Cardiac septum (tissue), 1 donor: ENCODE measurements around the gene NR2C2. TPM values are rescaled to one million over a fixed set of nuclear protein-coding genes. Genes with fewer than 3 reads are reported as not detected.
A peak's percentile ranks its signal among the peaks of the same experiment; 100 is the strongest.

Experiments used
- DNase-seq: peaks from one replicate; pipeline ENCODE4 v3.0.0-alpha.2; 2020; ENCODE audit warnings: low spot score
- intact Hi-C: fragments of 100-400 bp; cut with DNase I; formaldehyde crosslinking; loops from one replicate; pipeline ENCODE4 v1.14.0; 2022
- total RNA-seq: library from RNA; stranded (reverse); fragmentation: NEBNext Ultra II Directional; extraction: Animal tissue kit (Norgen Biotek cat#: 25700); gene quantifications from one replicate; pipeline ENCODE4 v1.2.1, GENCODE V29; 2021
- donor health status: DM: no; HTN: no; CAD: no.

The NR2C2 gene
- total RNA-seq, 1 donor from 2014 or later: 32.7 TPM

DNA sequence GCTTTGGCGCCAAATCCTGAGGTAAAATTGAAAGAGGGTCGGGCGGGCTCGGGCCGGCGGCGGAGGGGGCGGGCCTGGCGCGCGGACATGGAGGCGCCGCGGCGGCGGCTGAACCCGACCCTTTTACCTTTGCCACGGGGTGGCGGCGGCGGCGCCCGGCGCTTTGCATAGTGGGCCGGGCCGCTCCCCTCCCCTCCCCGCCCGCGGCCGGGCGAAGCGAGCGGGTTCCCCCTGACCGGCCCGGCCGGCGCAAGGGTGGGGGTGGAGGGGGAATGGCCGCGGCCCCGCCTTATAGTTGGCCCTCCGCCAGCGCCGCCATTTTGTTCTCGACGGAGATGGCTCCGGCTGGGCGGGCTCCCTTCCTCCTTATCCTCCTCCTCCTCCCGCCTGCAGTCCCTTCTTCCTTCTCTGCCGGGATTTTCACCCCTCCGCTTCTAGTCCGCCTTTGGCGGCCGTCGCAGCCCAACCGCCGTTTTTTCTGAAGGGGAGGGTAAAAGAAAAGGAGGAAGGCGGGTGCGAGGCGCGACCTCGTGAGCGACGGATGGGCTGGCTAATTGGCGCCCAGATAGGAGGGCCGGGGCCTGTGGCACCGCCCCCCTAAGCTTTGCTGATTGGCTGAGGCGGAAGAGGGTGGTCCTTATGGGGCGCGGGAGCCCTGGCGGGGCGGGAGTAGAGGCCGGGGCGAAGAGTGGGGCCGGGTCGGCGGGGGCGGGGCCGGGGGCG, 664 bp downstream of the NR2C2 start:
- DNase-seq: peak; percentile 99
- intact Hi-C loops: loop anchor here (2.0 to 5.0 kb wide), 2 partner anchors 44 to 117 kb away; partner anchors contain the start of gene MRPS25

DNA sequence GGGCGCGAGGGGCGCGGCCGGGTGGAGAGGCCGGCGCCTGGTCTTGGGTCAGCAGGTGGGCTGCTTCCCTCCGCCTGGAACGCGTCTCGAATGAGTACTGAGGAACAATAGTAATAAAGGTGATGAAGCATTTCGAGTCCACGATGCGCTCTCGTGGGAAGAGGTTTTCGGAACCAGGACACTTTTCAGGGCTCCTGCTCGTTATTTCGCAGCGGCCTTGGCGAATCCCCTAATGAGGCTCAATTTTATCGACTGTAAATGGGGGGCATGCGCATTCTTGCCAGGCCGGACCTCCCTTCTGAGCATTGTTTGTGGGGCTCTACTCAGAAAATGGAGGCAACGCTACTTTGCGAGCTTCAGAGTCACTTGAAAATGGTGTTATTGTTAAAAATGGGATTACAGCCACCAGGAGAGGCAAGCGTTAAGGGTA, 1.2 kb downstream of the NR2C2 start:
- intact Hi-C loops: loop anchor here (5.0 kb wide), 1 partner anchor 44 kb away; no protein-coding TSS in a partner anchor

DNA sequence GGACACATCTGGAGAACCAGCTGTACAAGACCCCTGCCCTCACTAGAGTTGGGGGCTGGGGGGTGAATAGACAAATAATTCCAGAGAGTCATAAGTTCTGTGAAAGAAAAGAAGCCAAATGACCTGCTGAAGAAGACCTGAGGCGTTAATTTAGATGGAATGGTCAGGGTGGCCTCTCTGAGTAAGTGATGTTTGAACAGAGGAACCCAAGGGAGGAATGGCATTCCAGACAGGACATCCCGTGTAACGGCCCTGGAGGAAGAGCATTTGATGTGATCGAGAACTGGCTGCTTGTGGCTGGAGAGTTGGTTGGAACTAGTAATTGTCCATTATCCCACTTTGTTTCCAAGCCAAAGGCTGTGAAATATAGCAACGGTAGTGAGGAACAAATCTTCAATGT, 1.7 kb downstream of the NR2C2 start:
- no peak for DNase-seq
- intact Hi-C loops: loop anchor here (5.0 kb wide), 1 partner anchor 43 kb away; no protein-coding TSS in a partner anchor

More for the DNA sequence above, 1.2 kb downstream of the NR2C2 start:
- no peak for DNase-seq

DNA sequence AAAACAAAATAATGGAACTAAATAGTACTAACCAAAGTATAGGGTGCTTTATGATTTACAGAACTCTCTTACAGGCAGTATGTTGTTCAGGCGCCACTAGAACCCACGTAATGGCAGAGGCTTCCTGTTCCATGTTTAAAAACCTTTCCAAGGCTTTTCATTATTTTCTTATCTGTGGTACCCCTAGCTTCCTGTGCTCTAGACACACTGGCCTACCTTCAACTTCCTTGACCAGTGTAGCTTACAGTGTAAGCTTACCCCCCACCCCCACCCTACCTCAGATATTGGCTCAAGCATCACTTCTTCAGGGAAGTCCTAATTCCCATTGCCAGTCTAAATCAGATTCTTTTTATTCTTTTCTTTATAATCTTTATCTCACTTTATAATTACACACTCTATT, 2.9 kb downstream of the NR2C2 start:
- DNase-seq: no peak
- intact Hi-C loops: no loop called here

DNA sequence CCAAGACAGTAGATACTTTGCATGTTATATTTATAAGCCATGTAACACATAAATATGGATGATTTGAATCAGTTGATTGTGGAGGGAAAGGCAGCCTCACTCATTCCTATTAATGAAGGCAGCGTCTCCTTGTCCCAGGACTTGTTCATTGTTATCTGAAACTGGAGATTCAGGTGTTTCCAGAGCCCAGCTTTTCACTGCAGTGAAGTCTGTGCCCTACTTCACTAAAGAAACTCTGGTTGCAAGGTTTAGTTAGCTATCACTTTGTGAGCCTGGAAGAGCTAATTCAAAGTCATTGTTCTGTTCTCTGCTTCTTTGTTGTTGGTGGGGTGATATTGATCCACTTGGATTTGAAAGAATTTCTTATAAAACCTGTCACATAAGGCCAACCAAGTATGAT, 9.8 kb downstream of the NR2C2 start:
- DNase-seq: no peak
- intact Hi-C loops: no loop called here

DNA sequence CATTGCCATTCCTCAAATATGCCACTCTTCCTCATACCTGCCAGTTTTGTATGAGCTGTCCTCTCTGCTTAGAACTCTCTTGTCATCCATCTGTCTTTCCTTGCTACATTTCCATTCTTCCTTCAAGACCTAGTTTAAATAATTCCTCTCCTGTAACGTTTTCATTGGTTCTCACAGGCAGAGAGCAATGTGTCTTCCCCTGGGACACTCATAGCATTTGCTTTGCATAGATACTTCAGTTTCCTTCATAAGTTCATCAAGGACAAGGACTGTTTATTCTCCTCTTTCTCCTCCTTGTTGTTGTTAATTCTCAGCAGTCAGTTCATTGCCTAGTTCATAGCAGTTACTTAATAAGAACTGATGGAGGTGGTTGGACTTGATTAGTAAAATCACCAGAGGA, 10.5 kb downstream of the NR2C2 start:
- DNase-seq: no peak
- intact Hi-C loops: no loop called here

DNA sequence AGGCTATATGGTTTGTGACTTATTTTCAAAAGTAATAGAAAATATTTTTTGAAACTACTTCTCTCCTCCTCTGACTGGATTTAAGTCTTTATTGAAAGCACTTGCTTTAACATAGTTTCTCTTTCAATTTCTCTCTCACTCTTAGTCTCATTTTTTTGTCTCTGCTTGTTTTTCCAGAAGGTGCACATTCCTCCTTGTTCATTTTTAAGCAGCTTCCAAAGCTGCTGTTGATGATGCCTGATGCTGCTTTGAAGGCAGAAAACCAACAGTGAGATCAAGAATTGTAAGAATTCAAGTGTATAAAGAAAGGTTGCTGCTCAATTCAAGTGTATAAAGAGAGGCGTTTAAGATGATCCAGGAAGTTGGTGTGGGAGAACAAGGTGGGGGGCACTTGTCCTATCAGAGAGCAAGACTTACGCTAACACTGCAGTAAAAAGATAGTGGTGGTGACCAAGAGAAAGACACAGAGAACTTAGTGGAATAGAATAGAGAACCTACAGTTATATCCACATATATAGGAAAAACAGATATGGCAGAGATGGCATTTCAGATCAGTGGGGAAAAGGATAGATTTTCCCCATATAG, 12.1 kb downstream of the NR2C2 start:
- no peak for DNase-seq
- intact Hi-C loops: no loop called here

DNA sequence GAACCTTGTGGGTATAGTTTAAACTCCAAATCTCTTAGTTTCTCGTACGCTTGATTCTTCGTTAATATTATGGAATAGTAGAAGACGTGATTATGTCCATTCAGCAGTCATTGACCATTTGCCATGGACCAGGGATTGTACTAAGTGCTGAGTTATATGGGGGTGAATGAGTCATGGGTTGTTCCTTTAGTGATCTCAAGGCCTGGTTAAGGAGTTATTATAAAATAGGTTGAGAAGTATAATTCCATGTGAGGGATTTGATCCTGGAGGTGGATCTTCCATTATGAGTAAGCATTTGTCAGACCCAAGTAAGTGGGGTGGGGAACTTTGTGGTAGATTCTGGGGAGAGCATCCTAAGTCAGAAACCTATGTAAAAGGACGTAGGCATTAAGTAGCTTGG, 15.4 kb downstream of the NR2C2 start:
- no peak for DNase-seq
- intact Hi-C loops: no loop called here

DNA sequence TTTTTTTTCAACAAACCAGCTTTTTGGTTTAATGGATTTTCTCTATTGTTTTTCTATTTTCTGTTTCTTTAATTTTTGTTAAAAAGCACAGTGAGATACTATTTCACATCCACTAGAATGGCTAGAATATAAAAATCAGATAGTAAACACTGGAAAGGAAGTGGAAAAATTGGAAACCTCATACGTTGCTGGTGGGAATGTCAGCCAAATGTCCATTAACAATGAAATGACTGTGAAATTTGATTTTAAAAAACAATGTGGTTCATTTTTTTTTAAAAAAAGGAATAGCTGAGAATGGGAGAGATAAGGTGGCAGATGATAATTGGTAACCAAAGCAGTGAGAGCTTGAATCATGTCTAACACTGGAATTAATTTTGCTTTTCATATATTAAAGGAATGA, 19.9 kb downstream of the NR2C2 start:
- no peak for DNase-seq
- intact Hi-C loops: no loop called here

DNA sequence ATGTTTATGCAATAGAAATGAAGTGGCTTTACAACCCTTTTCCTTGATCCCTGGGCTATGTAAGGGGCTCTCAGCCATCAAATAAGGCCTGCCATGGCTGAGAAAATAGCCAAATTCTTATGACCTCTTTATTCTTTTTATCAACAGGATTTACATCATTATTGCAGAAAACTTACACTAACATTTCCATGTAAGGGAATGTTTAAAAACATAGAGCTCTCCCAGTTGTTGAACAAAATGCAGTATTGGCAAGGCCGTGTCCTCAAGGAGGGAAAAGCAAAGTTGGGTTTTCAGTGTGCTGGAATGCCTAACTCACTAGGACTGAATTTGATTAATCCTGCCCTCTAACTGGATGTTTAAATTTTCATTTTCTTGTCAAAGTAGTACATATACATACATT, 22.3 kb downstream of the NR2C2 start:
- DNase-seq: no peak
- intact Hi-C loops: no loop called here

DNA sequence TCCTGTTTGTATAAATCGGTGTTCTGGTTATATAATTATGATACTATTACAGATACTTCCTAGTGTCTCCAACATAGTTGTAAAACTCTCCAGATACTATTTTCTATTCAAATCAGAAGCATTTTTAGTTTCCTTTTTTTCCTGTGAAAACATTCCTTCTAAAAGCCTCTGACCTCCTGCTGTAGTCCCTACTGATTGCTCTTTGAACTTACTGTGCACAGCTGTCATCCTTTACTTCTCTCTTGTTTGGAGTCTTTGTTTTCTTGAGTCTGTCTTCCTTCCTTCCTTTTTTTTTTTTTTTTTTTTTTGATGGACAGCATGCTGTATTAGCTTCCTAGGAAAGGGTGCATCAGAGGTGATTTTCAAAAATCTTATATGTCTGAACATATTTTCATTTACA, 28.9 kb downstream of the NR2C2 start:
- intact Hi-C loops: no loop called here
- DNase-seq: no peak

DNA sequence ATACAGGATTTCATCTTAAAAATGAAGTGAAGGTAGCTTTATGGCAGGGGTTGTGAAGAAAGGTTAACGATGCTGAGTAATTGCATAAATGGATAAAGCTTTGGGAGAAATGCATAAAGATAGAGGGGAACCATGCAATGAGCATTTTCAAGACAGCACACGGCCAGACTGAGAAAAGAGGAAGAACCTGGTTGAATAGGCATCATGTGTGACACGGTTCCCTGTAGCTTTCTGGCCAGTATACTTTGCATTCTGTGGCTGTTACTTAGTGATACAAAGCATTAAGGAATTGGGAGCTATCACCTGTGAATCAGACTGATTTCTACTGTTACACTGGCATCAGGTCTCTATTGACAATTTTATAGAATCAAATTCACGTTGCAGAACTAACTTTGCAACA, 33.3 kb downstream of the NR2C2 start:
- intact Hi-C loops: no loop called here
- DNase-seq: no peak

DNA sequence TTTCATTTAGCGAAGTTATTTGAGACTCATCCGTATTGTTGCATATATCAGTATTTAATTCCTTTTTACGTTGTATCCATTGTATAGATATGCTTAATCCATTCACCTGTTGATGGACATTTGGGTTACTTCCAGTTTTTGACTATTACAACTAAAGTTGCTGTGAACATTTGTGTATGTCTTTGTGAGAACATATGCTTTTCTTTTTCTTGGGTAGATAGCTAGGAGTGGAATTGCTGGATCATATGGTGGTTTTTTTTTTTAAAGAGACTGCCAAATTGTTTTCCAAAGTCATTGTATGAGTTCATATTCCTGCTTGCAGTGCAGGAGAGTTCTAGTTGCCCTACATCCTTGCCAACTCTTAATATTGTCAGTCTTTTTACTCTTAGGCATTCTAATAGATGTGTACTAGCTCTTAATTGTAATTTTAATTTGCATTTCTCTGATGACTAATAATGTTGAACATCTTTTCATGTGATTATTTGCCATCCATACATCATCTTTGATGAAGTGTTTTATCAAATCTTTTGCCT, 37.3 kb downstream of the NR2C2 start:
- DNase-seq: no peak
- intact Hi-C loops: no loop called here

DNA sequence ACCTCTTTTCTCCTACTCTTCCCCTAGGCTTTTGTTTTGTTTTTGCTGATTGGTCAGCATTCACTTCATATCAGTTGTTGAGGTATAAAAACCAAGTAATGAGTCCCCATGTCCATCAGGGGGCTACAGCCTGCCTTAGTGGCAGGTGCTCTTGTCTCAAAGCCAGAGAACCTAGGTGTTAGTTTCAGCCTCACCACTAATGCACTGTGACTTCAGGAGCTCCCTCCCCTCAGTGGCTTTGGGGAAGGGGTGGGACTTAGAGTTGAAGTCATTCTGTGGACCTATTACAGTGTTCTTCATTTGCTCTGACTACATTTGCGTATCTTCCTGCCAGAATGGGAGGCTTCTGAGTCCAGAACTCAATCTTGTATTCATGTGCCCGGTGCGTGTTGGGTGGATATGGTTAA, 41.6 kb downstream of the NR2C2 start:
- DNase-seq: no peak

DNA sequence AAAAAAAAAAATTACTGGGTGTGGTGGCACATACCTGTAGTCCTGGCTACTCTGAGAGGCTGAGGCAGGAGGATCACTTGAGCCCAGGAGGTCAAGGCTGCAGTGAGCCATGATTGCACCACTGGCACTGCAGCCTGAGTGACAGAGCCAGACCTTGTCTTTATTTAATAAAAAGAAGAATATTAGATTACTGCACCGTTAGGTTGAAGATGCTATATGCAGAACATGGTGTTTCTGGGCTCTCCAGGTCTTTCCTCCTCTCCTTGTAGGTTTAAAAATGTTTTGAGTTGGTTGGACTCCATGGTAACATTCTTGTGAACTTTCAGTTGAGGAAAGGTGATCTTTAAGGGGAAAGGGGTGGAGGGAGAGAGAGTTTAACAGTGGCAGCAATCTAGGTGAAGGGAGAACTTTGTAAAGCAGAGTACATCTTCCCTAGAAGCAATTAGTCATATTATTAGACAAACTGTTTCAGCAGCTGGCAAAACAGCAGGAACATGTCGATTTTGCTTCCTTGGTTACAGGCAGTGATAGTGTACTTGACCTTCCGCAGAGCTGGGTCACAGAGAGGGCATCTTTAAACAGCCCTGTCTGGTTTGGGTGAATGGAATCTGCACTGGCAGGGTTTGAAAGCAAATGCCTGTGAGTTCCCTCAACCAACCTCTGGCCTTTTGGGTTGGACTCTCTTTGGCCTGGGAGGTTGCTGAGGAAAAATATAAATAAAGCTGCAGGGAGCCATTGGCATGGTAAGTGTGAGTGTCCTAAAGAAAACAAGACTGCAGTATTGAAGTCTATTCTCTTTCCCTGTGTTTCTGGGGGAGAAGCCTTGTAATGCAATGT, 42.8 kb downstream of the NR2C2 start:
- no peak for DNase-seq
- intact Hi-C loops: loop anchor here (5.0 kb wide), 1 partner anchor 43 kb away; the partner anchor contains the start of gene NR2C2

More for the DNA sequence above, 41.6 kb downstream of the NR2C2 start:
- intact Hi-C loops: no loop called here

DNA sequence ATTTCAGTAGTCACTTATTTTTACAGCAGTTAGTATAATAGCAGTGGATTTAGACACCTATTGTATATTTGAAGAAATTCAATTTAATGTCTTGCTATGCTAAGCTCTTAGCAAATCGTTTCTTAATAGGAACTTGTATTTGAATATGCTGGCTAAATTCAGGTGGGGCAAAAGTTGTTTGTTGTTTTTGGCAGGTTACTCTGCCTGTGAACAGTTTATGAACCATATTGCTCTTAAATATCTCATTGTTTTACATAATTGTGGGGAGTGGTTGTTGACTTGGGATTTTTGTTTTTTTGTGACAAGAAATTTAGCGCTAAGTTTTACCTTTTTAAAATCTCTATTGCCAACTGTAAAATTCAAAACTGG, 43.4 kb downstream of the NR2C2 start:
- intact Hi-C loops: loop anchor here (5.0 kb wide), 1 partner anchor 43 kb away; the partner anchor contains the start of gene NR2C2
- no peak for DNase-seq

DNA sequence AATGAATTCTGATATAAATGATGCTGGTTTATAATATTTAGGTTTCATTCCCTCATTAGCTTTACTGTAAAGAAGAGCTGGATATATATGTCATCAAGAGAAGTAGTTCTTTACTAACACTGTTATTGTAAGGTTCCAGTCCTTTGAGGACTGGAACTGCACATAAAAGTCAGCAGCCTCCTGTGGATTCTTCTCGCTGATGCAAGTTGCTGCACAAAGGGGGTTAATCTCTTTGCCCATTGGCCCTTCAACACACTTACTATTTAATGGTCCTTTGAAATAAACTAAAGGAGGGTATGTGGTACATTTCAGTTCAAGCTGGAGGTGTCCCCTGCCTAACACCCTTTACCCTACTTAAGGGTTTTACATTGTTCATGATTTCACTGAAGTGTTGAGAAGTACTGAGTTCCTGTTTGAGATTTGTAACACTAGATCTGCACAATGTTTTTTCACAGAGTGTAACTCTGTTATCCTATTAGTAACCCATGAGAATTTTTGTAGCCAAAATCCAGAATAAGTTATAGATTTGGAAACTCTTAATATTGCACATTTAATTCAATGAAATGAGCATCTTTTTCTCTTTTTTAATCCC, 43.9 kb downstream of the NR2C2 start:
- intact Hi-C loops: loop anchor here (5.0 kb wide), 1 partner anchor 44 kb away; the partner anchor contains the start of gene NR2C2
- no peak for DNase-seq

DNA sequence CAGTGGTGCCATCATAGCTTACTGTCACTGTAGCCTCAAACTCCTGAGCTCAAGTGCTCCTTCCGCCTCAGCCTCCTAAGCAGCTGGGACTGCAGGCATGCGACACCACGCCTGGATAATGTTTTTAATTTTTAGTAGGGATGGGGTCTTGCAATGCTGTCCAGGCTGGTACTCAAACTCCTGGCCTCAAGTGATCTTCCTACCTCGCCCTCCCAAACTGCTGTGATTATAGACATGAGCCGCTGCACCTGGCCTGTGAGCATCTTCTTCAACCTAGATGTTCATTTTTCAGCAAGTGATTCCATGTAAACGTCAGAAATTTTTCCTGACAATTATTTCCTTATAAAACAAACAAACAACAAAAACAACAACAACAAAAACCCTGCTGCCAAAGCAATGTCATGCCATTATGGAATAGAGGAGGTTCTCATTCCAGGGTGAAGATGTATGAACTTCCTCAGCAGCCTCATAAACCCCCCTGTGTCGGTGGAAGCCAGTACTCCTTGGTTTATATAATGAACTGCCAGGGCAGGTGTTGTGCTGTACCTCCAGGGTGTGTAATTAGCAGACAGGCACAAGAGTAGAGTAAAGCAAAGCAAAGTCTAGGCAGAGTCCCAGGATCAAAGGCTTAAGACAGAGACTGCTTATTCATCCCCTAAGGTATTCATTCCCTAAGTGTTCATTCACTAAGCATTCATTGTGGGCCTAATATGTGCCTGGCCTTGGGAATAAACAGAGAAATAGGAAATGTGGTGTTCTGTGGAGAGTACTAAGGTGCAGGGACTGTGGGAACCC, 44.6 kb downstream of the NR2C2 start:
- intact Hi-C loops: loop anchor here (5.0 kb wide), 1 partner anchor 45 kb away; the partner anchor contains the start of gene NR2C2
- no peak for DNase-seq

DNA sequence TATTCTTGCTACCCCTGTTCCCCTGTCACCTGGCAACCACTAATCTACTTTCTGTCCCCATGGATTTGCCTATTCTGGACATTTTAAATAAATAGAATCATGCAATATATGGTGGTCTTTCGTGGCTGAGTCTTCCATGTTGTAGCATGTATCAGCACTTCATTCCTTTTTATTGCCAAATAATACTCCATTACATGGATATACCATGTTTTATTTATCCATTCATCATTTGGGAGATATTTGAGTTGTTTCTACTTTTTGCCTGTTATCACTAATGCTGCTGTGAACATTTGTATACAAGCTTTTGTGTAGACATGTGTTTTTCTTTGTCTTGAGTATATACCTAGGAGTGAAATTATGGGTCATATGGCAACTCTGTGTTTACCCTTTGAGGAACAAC, 50.6 kb downstream of the NR2C2 start:
- intact Hi-C loops: no loop called here
- DNase-seq: no peak
